Thyroid gland (tissue), 4 donors: ENCODE results near the gene PLD4. TPM values are rescaled to one million over a fixed set of nuclear protein-coding genes. Genes with fewer than 3 reads are reported as not detected.
"Not testable (repeated sequence)": the region's sequence is repeated elsewhere in the genome, so short reads cannot be mapped to it uniquely, and the experiment has no call there.

Experiments
- DNase-seq, 2 donors: peaks; one replicate each; pipeline ENCODE4 v3.0.0-alpha.2; 2019
- H3K27ac ChIP-seq, 3 donors: fragments of 200-600 bp; sonication (generic); 1 replicate in 2 of 3; 2 replicates in 1 of 3; pipeline ENCODE4 v1.5.1; 2016 to 2019; ENCODE audit warnings: mild to moderate bottlenecking in 1 of 3, moderate library complexity in 1 of 3
- H3K27me3 ChIP-seq: fragments of 200-600 bp; sonication (generic); one replicate; pipeline ENCODE4 v1.5.1; 2019
- H3K36me3 ChIP-seq, 2 donors: fragments of 200-600 bp; sonication (generic); one replicate each; pipeline ENCODE4 v1.5.1; 2016 to 2019
- H3K4me1 ChIP-seq, 2 donors: fragments of 200-600 bp; sonication (generic); one replicate each; pipeline ENCODE4 v1.5.1; 2017 to 2019
- H3K4me3 ChIP-seq, 3 donors: fragments of 200-600 bp; sonication (generic); replicated peaks in 1 of 3; 1 replicate in 2 of 3; 2 replicates in 1 of 3; pipeline ENCODE4 v1.5.1; 2016; ENCODE audit warnings: mild to moderate bottlenecking in 1 of 3
- H3K9me3 ChIP-seq: fragments of 200-600 bp; sonication (generic); one replicate; pipeline ENCODE4 v1.5.1; 2017
- POLR2A ChIP-seq, 2 donors: fragments of 450-650 bp; IDR thresholded peaks; one replicate each; pipeline ENCODE4 v1.6.1; 2017; ENCODE audit warnings: antibody characterized with exemption in 2 of 2, mild to moderate bottlenecking in 2 of 2, moderate library complexity in 1 of 2
- WGBS, 2 donors: methylation state at CpG; one replicate each; pipeline ENCODE4 v1.1.5; 2017; 5-methylcytosine and 5-hydroxymethylcytosine counted together
- intact Hi-C: fragments of 100-400 bp; cut with DNase I; formaldehyde crosslinking; loops from one replicate; pipeline ENCODE4 v1.15.1; 2023
- total RNA-seq, 4 donors: library from RNA; depleted of rRNA; stranded (reverse); fragments of >200 nt; gene quantifications; one replicate each; pipeline ENCODE4 v1.2.3, GENCODE V29; 2016
- TF ChIP-seq, protein P1 (sequence below), 6 experiments: fragments of 200-600 bp in 3 of 6; fragments of 450-650 bp in 3 of 6; sonication (generic) in 3 of 6; IDR thresholded peaks; one replicate each; pipeline ENCODE4 v1.5.1; 2016 to 2019; ENCODE audit warnings: antibody characterized with exemption in 6 of 6, mild to moderate bottlenecking in 2 of 6, inconsistent platforms in 1 of 6, moderate library complexity in 1 of 6

PLD4 gene
- total RNA-seq, 4 donors from 2014 or later = 0.13 to 0.33 TPM; not detected in 2

DNA sequence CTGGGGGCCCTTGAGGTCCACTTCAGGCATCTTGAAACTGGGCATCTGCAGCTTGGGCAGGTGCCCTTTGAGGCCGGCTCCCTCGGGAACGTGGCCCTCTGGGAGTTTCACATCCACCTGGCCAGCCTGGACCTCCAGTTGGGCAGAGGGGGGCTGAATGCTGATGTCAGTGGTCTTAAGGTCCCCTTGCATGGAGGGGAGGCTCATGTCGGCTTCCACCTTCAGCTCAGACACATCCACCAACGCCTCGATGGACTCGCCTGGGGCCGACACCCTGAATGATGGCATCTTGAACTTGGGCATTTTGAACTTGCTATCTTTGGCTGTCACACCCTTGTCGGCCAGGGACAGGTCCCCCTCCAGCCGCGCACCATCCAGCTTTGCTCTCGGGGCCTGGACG is 22.5 kb downstream of the PLD4 start:
- H3K4me1 ChIP-seq, intact Hi-C loops, H3K36me3 ChIP-seq, H3K9me3 ChIP-seq, H3K27ac ChIP-seq, DNase-seq, H3K27me3 ChIP-seq, H3K4me3 ChIP-seq: not testable (repeated sequence)
- WGBS, 2 donors = 88 to 91% methylated on average over 10 to 13 of the region's 13 CpGs

DNA sequence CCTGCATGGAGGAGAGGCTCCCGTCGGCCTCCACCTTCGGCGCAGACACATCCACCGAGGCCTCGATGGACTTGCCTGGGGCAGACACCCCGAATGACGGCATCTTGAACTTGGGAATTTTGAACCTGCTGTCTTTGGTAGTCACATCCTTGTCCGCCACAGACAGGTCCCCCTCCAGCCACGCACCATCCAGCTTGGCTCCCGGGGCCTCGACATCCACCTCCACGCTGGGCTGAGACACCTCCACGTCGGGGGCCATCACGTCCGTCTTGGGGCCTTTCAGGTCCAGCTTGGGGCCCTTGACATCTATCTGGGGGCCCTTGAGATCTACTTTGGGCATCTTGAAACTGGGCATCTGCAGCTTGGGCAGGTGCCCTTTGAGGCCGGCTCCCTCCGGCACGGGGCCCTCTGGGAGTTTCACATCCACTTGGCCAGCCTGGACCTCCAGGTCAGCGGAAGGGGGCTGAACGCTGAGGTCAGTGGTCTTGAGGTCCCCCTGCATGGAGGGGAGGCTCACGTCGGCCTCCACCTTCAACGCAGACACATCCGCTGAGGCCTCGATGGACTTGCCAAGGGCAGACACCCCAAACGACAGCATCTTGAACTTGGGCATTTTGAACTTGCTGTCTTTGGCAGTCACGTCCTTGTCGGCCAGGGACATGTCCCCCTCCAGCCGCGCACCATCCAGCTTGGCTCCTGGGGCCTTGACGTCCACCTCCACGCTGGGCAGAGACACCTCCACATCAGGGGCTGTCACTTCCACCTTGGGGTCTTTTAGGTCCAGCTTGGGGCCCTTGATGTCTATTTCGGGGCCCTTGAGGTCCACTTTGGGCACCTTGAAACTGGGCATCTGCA is 23.4 kb downstream of the PLD4 start:
- intact Hi-C loops, H3K27me3 ChIP-seq, H3K9me3 ChIP-seq, H3K4me1 ChIP-seq, DNase-seq, H3K36me3 ChIP-seq, H3K27ac ChIP-seq, H3K4me3 ChIP-seq: not testable (repeated sequence)
- WGBS, 2 donors = 94% methylated on average over 32 to 34 of the region's 35 CpGs

DNA sequence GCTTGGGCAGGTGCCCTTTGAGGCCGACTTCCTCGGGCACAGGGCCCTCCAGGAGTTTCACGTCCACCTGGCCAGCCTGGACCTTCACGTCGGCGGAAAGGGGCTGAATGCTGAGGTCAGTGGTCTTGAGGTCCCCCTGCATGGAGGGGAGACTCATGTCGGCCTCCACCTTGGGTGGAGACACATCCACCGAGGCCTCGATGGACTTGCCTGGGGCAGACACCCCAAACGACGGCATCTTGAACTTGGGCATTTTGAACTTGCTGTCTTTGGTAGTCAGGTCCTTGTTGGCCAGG is 24.0 kb downstream of the PLD4 start:
- no peaks in the 10 kb centered on the region for H3K9me3 ChIP-seq
- no peaks in the 10 kb centered on the region for H3K27me3 ChIP-seq
- no peaks in the 10 kb centered on the region for H3K4me1 ChIP-seq
- DNase-seq = no peak
- H3K27ac ChIP-seq = no peak overlapping the region
- intact Hi-C loops = no loop called here
- no peaks in the 10 kb centered on the region for H3K36me3 ChIP-seq
- WGBS, 2 donors = 95% methylated on average over 11 of the region's 11 CpGs; no CpG with 5 or more reads in 1 of the 2 donors
- H3K4me3 ChIP-seq = no peak overlapping the region
- TF ChIP-seq, protein P1, sequence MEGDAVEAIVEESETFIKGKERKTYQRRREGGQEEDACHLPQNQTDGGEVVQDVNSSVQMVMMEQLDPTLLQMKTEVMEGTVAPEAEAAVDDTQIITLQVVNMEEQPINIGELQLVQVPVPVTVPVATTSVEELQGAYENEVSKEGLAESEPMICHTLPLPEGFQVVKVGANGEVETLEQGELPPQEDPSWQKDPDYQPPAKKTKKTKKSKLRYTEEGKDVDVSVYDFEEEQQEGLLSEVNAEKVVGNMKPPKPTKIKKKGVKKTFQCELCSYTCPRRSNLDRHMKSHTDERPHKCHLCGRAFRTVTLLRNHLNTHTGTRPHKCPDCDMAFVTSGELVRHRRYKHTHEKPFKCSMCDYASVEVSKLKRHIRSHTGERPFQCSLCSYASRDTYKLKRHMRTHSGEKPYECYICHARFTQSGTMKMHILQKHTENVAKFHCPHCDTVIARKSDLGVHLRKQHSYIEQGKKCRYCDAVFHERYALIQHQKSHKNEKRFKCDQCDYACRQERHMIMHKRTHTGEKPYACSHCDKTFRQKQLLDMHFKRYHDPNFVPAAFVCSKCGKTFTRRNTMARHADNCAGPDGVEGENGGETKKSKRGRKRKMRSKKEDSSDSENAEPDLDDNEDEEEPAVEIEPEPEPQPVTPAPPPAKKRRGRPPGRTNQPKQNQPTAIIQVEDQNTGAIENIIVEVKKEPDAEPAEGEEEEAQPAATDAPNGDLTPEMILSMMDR (IDR thresholded peaks at IDR 0.05) = no peak
- no peak for TF ChIP-seq POLR2A (IDR thresholded peaks at IDR 0.05)

DNA sequence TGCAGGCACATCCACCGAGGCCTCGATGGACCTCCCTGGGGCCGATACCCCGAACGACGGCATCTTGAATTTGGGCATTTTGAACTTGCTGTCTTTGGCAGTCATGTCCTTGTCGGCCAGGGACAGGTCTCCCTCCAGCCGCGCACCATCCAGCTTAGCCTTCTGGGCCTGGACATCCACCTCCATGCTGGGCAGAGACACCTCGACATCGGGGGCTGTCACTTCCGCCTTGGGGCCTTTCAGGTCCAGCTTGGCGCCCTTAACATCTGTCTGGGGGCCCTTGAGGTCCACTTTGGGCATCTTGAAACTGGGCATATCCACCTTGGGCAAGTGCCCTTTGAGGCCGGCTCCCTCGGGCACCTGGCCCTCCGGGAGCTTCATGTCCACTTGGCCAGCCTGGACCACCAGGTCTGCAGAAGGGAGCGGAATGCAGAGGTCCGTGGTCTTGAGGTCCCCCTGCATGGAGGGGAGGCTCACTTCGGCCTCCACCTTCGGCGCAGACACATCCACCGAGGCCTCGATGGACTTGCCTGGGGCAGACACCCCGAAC is 24.8 kb downstream of the PLD4 start:
- H3K27me3 ChIP-seq, H3K4me3 ChIP-seq, H3K9me3 ChIP-seq, H3K27ac ChIP-seq, intact Hi-C loops, H3K4me1 ChIP-seq, DNase-seq, H3K36me3 ChIP-seq: not testable (repeated sequence)
- WGBS, 2 donors = 94 to 100% methylated on average over 4 to 22 of the region's 24 CpGs

DNA sequence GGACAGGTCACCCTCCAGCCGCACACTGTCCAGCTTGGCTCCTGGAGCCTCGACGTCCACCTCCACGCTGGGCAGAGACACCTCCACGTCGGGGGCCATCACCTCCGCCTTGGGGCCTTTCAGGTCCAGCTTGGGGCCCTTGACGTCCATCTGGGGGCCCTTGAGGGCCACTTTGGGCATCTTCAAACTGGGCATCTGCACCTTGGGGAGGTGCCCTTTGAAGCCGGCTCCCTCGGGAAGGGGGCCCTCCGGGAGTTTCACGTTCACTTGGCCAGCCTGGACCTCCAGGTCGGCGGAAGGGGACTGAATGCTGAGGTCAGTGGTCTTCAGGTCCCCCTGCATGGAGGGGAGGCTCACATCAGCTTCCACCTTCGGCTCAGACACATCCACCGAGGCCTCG is 25.3 kb downstream of the PLD4 start:
- intact Hi-C loops = no loop called here
- no peak for DNase-seq
- TF ChIP-seq POLR2A (IDR thresholded peaks at IDR 0.05) = no peak
- TF ChIP-seq, protein P1 (IDR thresholded peaks at IDR 0.05) = no peak
- WGBS, 2 donors = 72 to 93% methylated on average over 6 to 10 of the region's 17 CpGs
- no peak overlapping the region for H3K4me3 ChIP-seq
- H3K4me1 ChIP-seq = no peaks in the 10 kb centered on the region
- H3K36me3 ChIP-seq = no peaks in the 10 kb centered on the region
- no peaks in the 10 kb centered on the region for H3K27me3 ChIP-seq
- no peak overlapping the region for H3K27ac ChIP-seq
- H3K9me3 ChIP-seq = no peaks in the 10 kb centered on the region

DNA sequence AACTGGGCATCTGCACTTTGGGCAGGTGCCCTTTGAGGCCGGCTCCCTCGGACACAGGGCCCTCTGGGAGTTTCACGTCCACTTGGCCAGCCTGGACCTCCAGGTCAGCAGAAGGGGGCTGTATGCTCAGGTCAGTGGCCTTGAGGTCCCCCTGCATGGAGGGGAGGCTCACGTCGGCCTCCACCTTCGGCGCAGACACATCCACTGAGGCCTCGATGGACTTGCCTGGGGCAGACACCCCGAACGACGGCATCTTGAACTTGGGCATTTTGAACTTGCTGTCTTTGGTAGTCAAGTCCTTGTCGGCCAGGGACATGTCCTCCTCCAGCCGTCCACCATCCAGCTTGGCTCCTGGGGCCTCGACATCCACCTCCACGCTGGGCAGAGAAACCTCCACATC is 26.0 kb downstream of the PLD4 start:
- H3K27ac ChIP-seq, H3K9me3 ChIP-seq, DNase-seq, H3K4me1 ChIP-seq, H3K27me3 ChIP-seq, H3K4me3 ChIP-seq, H3K36me3 ChIP-seq, intact Hi-C loops: not testable (repeated sequence)
- WGBS, 2 donors = 96% methylated on average over 13 of the region's 15 CpGs; no CpG with 5 or more reads in 1 of the 2 donors

DNA sequence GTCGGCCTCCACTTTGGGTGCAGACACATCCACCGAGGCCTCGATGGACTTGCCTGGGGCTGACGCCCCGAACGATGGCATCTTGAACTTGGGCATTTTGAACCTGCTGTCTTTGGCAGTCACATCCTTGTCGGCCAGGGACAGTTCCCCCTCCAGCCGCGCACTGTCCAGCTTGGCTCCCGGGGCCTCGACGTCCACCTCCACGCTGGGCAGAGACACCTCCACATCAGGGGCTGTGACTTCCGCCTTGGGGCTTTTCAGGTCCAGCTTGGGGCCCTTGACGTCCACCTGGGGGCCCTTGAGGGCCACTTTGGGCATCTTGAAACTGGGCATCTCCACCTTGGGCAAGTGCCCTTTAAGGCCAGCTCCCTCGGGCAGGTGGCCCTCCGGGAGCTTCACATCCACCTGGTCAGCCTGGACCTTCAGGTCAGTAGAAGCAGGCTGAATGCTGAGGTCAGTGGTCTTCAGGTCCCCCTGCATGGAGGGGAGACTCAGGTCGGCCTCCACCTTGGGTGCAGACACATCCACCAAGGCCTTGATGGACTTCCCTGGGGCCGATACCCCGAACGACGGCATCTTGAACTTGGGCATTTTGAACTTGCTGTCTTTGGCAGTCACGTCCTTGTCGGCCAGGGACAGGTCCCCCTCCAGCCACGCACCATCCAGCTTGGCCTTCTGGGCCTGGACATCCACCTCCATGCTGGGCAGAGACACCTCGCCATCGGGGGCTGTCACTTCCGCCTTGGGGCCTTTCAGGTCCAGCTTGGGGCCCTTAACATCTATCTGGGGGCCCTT is 27.4 kb downstream of the PLD4 start:
- WGBS, 2 donors = 89% methylated on average over 13 to 26 of the region's 28 CpGs

More for the DNA sequence above, 27.4 kb downstream of the PLD4 start:
- H3K27ac ChIP-seq, H3K36me3 ChIP-seq, DNase-seq, H3K4me3 ChIP-seq, H3K9me3 ChIP-seq, H3K27me3 ChIP-seq, H3K4me1 ChIP-seq, intact Hi-C loops: not testable (repeated sequence)
